ENCODE measurements around the gene SORCS2. TPM values are rescaled to one million over a fixed set of nuclear protein-coding genes. Genes with fewer than 3 reads are reported as not detected.
"Not testable (repeated sequence)": the region's sequence is repeated elsewhere in the genome, so short reads cannot be mapped to it uniquely, and the experiment has no call there.

SORCS2 gene
- total RNA-seq, 1 donor from 2014 or later = not detected

GRCh38 chr4:7154351-7154981 is 37.9 kb upstream of the SORCS2 start:
- H3K27me3 Mint-ChIP-seq (ENCODE audit: insufficient read depth) = peaks cover 13% of the 10 kb centered on the region
- intact Hi-C loops (cut with micrococcal nuclease) = no loop called here

GRCh38 chr4:7155590-7156071 is 36.7 kb upstream of the SORCS2 start:
- Mint-ChIP-seq H3K27me3 (ENCODE audit: insufficient read depth) (peaks cover 18% of the 10 kb centered on the region), H3K4me1 (ENCODE audit: low read depth) (no peaks in the 10 kb centered on the region)
- intact Hi-C loops (cut with micrococcal nuclease) = no loop called here

More at GRCh38 chr4:7154351-7154981, 37.9 kb upstream of the SORCS2 start:
- Mint-ChIP-seq H3K9me3 (no peaks in the 10 kb centered on the region), H3K4me1 (ENCODE audit: low read depth) (no peaks in the 10 kb centered on the region), H3K36me3 (ENCODE audit: low read depth) (no peaks in the 10 kb centered on the region), H3K27ac (no peak overlapping the region), H3K4me3 (no peak overlapping the region)
- DNase-seq (ENCODE audit: low spot score) = no peak

GRCh38 chr4:7156328-7156727 is 36.0 kb upstream of the SORCS2 start:
- H3K27ac Mint-ChIP-seq = no peak overlapping the region
- DNase-seq (ENCODE audit: low spot score) = no peak

More at GRCh38 chr4:7155590-7156071, 36.7 kb upstream of the SORCS2 start:
- H3K36me3 Mint-ChIP-seq (ENCODE audit: low read depth) = no peaks in the 10 kb centered on the region
- DNase-seq (ENCODE audit: low spot score) = no peak
- no peaks in the 10 kb centered on the region for H3K9me3 Mint-ChIP-seq
- H3K4me3 Mint-ChIP-seq = no peak overlapping the region
- no peak overlapping the region for H3K27ac Mint-ChIP-seq

GRCh38 chr4:7156761-7157488 is 35.4 kb upstream of the SORCS2 start:
- Mint-ChIP-seq H3K27me3 (ENCODE audit: insufficient read depth) (peaks cover 18% of the 10 kb centered on the region), H3K4me3 (no peak overlapping the region), H3K27ac (no peak overlapping the region), H3K9me3 (no peaks in the 10 kb centered on the region), H3K36me3 (ENCODE audit: low read depth) (no peaks in the 10 kb centered on the region), H3K4me1 (ENCODE audit: low read depth) (no peaks in the 10 kb centered on the region)
- intact Hi-C loops (cut with micrococcal nuclease) = no loop called here
- DNase-seq (ENCODE audit: low spot score) = no peak

More at GRCh38 chr4:7156328-7156727, 36.0 kb upstream of the SORCS2 start:
- peaks cover 18% of the 10 kb centered on the region for H3K27me3 Mint-ChIP-seq (ENCODE audit: insufficient read depth)
- H3K9me3 Mint-ChIP-seq = no peaks in the 10 kb centered on the region
- H3K4me3 Mint-ChIP-seq = no peak overlapping the region
- no peaks in the 10 kb centered on the region for H3K4me1 Mint-ChIP-seq (ENCODE audit: low read depth)
- intact Hi-C loops (cut with micrococcal nuclease) = no loop called here
- H3K36me3 Mint-ChIP-seq (ENCODE audit: low read depth) = no peaks in the 10 kb centered on the region

- Mint-ChIP-seq H3K36me3 (ENCODE audit: low read depth) (no peaks in the 10 kb centered on the region), H3K27me3 (ENCODE audit: insufficient read depth) (peaks cover 18% of the 10 kb centered on the region), H3K27ac (no peak overlapping the region), H3K4me3 (no peak overlapping the region), H3K9me3 (no peaks in the 10 kb centered on the region), H3K4me1 (ENCODE audit: low read depth) (no peaks in the 10 kb centered on the region)
- intact Hi-C loops (cut with micrococcal nuclease) = no loop called here
- DNase-seq (ENCODE audit: low spot score) = no peak
Measured at GRCh38 chr4:7157666-7158065, 34.7 kb upstream of the SORCS2 start.

- Mint-ChIP-seq H3K9me3 (no peaks in the 10 kb centered on the region), H3K36me3 (ENCODE audit: low read depth) (no peaks in the 10 kb centered on the region), H3K27ac (no peak overlapping the region), H3K27me3 (ENCODE audit: insufficient read depth) (peaks cover 18% of the 10 kb centered on the region), H3K4me3 (no peak overlapping the region), H3K4me1 (ENCODE audit: low read depth) (no peaks in the 10 kb centered on the region)
- intact Hi-C loops (cut with micrococcal nuclease) = no loop called here
- DNase-seq (ENCODE audit: low spot score) = no peak
Measured at GRCh38 chr4:7158081-7158750, 34.1 kb upstream of the SORCS2 start.

- intact Hi-C loops (cut with micrococcal nuclease) = no loop called here
- DNase-seq (ENCODE audit: low spot score) = no peak
- peaks cover 18% of the 10 kb centered on the region for H3K27me3 Mint-ChIP-seq (ENCODE audit: insufficient read depth)
- no peaks in the 10 kb centered on the region for H3K36me3 Mint-ChIP-seq (ENCODE audit: low read depth)
- H3K4me3 Mint-ChIP-seq = no peak overlapping the region
- H3K4me1 Mint-ChIP-seq (ENCODE audit: low read depth) = no peaks in the 10 kb centered on the region
- H3K9me3 Mint-ChIP-seq = no peaks in the 10 kb centered on the region
- H3K27ac Mint-ChIP-seq = no peak overlapping the region
Measured at GRCh38 chr4:7158991-7159390, 33.3 kb upstream of the SORCS2 start.

GRCh38 chr4:7159923-7160322 is 32.4 kb upstream of the SORCS2 start:
- intact Hi-C loops (cut with micrococcal nuclease) = no loop called here
- H3K27me3 Mint-ChIP-seq (ENCODE audit: insufficient read depth) = peaks cover 18% of the 10 kb centered on the region
- no peak for DNase-seq (ENCODE audit: low spot score)
- no peak overlapping the region for H3K27ac Mint-ChIP-seq
- H3K9me3 Mint-ChIP-seq = no peaks in the 10 kb centered on the region
- H3K36me3 Mint-ChIP-seq (ENCODE audit: low read depth) = no peaks in the 10 kb centered on the region
- H3K4me1 Mint-ChIP-seq (ENCODE audit: low read depth) = no peaks in the 10 kb centered on the region
- no peak overlapping the region for H3K4me3 Mint-ChIP-seq

GRCh38 chr4:7160439-7160838 is 31.9 kb upstream of the SORCS2 start:
- intact Hi-C loops (cut with micrococcal nuclease) = no loop called here
- no peak overlapping the region for H3K4me3 Mint-ChIP-seq
- H3K36me3 Mint-ChIP-seq (ENCODE audit: low read depth) = no peaks in the 10 kb centered on the region
- no peak for DNase-seq (ENCODE audit: low spot score)
- peaks cover 17% of the 10 kb centered on the region for H3K27me3 Mint-ChIP-seq (ENCODE audit: insufficient read depth)
- H3K27ac Mint-ChIP-seq = no peak overlapping the region
- no peaks in the 10 kb centered on the region for H3K4me1 Mint-ChIP-seq (ENCODE audit: low read depth)
- H3K9me3 Mint-ChIP-seq = no peaks in the 10 kb centered on the region

- Mint-ChIP-seq H3K9me3 (no peaks in the 10 kb centered on the region), H3K4me1 (ENCODE audit: low read depth) (no peaks in the 10 kb centered on the region), H3K27ac (no peak overlapping the region), H3K4me3 (no peak overlapping the region), H3K36me3 (ENCODE audit: low read depth) (no peaks in the 10 kb centered on the region), H3K27me3 (ENCODE audit: insufficient read depth) (peaks cover 15% of the 10 kb centered on the region)
- intact Hi-C loops (cut with micrococcal nuclease) = no loop called here
- no peak for DNase-seq (ENCODE audit: low spot score)
Measured at GRCh38 chr4:7160951-7161440, 31.3 kb upstream of the SORCS2 start.

- DNase-seq (ENCODE audit: low spot score) = no peak
- Mint-ChIP-seq H3K36me3 (ENCODE audit: low read depth) (no peaks in the 10 kb centered on the region), H3K4me3 (no peak overlapping the region), H3K9me3 (no peaks in the 10 kb centered on the region), H3K27me3 (ENCODE audit: insufficient read depth) (peaks cover 11% of the 10 kb centered on the region), H3K27ac (no peak overlapping the region), H3K4me1 (ENCODE audit: low read depth) (no peaks in the 10 kb centered on the region)
- intact Hi-C loops (cut with micrococcal nuclease) = no loop called here
Measured at GRCh38 chr4:7161721-7162214, 30.6 kb upstream of the SORCS2 start.

- H3K9me3 Mint-ChIP-seq; H3K36me3 Mint-ChIP-seq (ENCODE audit: low read depth); H3K27ac Mint-ChIP-seq; H3K4me3 Mint-ChIP-seq; intact Hi-C loops (cut with micrococcal nuclease); H3K27me3 Mint-ChIP-seq (ENCODE audit: insufficient read depth); DNase-seq (ENCODE audit: low spot score): not testable (repeated sequence)
- peaks cover 11% of the 10 kb centered on the region for H3K4me1 Mint-ChIP-seq (ENCODE audit: low read depth)
Measured at GRCh38 chr4:7165056-7165873, 27.1 kb upstream of the SORCS2 start.

Data from activated T-helper 1 cell treated with anti-CD3 and anti-CD28 coated beads, Interleukin-12 subunit alpha, Interleukin-12 subunit beta, Interleukin-2, Interleukin-4 antibody, amounts not matched to agents 30 ng/mL and 10 ng/mL and 1 ng/mL, durations not matched to agents 14 hours and 24 hours and 36 hours (primary cell).